Mammary epithelial cell (primary cell): ENCODE results near the gene OTUB2.

ENCODE experiments used
- EZH2 ChIP-seq: IDR thresholded peaks from 2 replicates; pipeline ENCODE4 v1.6.1; 2012; ENCODE audit warnings: low read length, inconsistent platforms, borderline replicate concordance
- TF ChIP-seq, protein P1 (sequence below), 2 donors: IDR thresholded peaks in 1 of 2; conservative IDR thresholded peaks in 1 of 2; 2 replicates each; pipeline ENCODE4 v1.5.1; 2011 to 2012; ENCODE audit warnings: inconsistent platforms in 2 of 2, low read length in 2 of 2, mild to moderate bottlenecking in 2 of 2, control low read depth in 1 of 2, low read depth in 1 of 2; ENCODE audit not compliant: insufficient read depth in 1 of 2; ENCODE audit errors: extremely low read depth in 1 of 2

- TF ChIP-seq, protein P1, sequence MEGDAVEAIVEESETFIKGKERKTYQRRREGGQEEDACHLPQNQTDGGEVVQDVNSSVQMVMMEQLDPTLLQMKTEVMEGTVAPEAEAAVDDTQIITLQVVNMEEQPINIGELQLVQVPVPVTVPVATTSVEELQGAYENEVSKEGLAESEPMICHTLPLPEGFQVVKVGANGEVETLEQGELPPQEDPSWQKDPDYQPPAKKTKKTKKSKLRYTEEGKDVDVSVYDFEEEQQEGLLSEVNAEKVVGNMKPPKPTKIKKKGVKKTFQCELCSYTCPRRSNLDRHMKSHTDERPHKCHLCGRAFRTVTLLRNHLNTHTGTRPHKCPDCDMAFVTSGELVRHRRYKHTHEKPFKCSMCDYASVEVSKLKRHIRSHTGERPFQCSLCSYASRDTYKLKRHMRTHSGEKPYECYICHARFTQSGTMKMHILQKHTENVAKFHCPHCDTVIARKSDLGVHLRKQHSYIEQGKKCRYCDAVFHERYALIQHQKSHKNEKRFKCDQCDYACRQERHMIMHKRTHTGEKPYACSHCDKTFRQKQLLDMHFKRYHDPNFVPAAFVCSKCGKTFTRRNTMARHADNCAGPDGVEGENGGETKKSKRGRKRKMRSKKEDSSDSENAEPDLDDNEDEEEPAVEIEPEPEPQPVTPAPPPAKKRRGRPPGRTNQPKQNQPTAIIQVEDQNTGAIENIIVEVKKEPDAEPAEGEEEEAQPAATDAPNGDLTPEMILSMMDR (conservative IDR thresholded peaks at IDR 0.05 in 1 of 2, IDR thresholded peaks at IDR 0.05 in 1 of 2; ENCODE audit: extremely low read depth in 1 of 2, insufficient read depth in 1 of 2, low read depth in 1 of 2, low read length in 2 of 2): no peak
- no peak for TF ChIP-seq EZH2
Observed at GRCh38 chr14:94081386-94081820, 55.3 kb downstream of the OTUB2 start.
